GM21526 (cell line): ENCODE results near the gene EPX.

Experiments
- ATAC-seq: cut with Tn5 transposase; IDR thresholded peaks from one replicate; pipeline ENCODE4 v1.9.1; 2021; ENCODE audit warnings: moderate library complexity; ENCODE audit not compliant: unreplicated experiment, low FRiP score

Gene EPX

DNA sequence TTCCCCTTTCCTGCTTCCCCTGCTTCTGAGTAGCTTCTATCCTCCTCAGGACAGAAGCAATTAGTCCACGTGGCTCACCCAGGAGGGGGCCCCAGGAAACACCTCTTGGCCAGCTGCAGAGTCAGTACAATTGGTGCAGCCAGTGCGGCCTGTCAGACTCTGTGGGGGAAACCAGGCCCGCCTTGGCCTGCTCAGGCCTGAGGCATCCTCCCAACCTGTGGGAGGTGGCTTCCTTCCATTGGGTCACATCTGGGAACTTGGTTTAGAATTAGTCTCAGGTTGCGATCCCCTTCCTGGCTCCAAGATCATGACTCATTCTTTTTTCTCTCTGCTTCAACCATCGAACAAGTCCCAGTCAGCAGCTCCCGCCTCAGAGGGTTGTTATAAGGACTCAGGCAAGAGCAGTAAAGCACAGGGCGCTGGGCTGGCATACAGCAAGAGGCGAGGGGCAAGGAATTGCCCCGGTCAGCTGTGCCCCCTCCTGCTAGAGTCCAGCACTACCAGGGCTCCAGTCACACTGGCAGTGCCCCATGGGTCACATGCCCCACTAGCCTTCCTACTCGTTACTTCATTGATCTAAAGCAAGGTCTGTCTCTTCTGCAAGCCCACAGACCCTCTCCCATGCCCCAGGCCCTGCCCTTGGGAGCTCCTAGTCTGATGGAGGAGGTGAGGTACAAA, 8.1 kb upstream of the EPX start:
- no peak for ATAC-seq

DNA sequence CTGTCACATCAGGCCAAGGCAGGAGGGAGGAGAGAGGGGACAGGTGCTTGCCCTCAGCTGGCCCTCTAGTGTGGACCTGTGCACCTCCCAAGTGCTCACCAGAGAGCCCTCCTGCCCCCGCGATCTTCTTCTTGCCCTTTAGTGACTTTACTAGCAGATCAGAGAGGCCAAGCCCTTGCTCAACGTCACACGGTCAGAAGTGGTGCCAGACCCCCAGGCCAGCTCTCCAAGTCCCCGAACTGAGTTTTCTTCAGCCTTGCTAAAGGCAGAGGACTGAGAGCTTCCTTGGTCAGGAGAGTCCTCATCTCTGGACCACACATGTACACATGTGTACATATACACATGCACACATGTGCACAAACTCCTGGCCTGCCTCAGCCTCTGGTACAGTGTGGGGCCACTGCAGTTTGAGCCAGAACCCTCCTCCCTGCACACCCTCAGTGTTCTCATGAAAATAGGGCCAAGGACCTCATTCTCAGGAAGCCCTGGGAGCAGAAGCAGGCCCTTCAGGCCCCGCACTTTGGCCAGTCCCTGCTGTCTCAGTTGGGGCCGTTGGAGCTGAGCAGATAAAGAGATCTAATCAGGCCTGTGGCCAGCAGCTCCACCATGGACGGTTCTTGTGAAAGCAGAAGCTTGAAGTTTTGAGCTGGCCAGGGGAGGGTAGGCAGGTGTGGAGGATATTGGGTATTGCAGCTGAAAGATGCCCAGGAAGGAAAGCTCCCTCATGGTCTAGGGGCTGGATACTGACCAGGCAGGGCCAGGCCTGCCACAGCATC, 7.4 kb upstream of the EPX start:
- no peak for ATAC-seq

DNA sequence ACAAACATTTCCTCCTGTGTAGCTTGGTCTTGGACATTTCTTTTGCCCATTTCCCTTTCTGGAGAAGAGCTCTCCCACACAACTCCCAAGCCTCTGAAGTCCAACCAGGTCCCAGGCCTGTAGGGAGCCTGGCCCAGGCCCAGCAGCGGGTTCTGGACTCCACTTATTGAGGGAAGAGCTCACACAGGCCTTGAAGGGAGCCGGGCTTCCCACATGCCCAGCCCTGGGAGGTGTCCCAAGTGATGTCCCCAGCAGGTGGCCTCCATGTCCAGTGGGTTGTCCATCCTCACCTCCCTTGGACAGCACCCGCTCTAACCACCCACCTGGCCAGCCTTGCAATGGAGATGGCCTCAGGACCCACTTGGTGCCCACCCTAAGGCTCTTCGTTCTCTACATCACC, 5.9 kb upstream of the EPX start:
- no peak for ATAC-seq

DNA sequence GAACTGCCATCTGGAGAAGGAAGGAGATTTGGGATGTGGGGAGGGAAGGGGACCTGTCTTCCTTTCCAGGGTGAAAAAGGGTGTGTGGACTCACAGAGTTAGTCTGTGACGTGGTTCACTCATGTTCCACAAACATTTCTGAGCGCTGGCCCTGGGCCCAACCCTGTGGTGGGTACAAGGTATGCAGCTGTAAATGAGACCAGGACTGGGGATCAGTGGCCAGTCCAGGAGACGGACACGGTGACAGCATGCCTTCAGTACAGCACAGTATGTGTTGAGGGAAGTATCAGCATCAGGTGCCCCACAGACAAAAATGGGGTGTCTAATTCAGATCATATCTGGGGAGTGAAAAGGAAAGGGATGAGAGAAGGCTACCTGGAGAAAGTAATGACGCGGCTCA, 5.5 kb upstream of the EPX start:
- no peak for ATAC-seq

DNA sequence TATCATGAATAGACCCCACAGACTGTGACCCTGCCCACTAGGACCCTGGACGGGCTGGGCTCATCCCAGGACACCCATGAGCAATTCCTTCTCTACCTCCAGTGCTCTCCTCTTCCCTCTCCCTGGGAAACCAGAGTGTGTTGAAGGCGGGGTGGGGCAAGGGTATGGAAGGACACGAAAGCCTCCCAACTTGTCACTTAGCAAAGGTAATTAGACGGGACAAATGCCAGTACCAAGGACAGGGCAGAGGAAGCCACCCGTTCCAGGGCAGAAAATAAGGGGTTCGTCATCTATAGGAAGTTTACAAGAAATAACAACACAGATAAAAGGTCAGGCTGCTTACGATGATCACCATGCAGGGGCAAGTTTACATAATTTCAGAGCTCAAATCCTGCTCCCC, 4.9 kb upstream of the EPX start:
- no peak for ATAC-seq

DNA sequence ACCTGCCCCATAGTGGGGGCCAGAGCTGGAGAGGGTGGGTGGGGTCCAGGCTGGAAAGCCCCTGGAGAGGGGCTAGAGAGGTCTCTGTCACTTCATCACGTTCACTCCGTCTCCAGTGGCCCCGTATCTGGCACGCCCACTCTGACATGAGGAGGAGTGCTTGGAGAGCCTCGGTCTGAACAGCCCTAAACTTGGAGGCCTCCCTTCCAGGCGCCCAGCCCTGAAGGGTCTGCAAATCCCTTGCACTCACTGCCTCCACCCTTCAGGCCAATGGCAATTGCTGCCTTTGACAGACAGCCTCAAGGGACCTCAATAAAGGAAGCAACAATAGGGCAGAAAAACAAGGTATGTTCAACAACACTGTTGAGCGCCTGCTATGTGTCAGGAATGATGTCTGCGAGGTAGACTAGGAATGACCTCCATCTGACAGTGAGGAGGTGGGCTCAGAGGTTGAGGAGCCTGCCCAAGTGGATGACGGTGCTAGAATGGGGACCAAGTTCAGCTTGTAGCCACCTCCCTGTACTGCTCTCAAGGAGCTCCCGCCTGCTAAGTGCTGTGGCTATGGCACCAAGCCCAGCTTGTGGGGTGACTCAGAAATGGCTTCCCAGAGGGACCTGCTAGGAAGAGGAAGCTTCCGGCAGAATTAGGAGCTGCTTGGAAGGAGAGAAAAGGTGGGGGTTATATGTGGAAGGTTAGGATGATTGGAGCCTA, 2.9 kb upstream of the EPX start:
- no peak for ATAC-seq

DNA sequence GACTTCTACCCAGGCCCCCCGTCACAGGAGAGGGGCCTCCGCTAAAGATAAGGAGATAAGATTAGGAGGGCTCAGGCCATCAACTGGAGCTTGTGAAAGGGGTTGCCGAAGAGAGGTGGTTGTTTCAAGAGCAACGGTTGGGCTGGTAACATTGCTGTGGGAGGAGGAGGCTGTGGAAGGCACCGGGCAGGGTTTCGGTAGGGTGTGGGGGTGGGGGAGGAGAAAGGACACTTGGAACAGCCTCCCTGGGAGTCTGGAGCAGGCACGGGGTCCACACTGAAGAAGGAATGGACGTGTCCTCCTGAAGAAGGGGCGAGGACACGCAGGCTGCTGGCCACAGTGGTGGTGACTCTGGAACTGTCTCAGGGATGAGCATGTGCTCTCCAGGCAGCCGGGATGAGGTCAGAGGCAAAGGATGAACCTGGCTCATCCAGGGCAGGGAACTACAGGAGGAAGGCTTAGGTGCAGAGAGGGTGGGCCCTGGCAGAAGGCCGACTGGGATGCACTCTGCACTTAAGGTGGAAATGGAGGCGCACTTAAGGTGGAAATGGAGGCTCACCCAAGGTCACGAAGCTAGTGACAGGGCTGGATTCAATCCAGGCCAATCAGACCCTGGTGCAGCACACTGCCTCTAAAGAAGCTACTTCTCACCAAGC, 1.2 kb upstream of the EPX start:
- no peak for ATAC-seq

DNA sequence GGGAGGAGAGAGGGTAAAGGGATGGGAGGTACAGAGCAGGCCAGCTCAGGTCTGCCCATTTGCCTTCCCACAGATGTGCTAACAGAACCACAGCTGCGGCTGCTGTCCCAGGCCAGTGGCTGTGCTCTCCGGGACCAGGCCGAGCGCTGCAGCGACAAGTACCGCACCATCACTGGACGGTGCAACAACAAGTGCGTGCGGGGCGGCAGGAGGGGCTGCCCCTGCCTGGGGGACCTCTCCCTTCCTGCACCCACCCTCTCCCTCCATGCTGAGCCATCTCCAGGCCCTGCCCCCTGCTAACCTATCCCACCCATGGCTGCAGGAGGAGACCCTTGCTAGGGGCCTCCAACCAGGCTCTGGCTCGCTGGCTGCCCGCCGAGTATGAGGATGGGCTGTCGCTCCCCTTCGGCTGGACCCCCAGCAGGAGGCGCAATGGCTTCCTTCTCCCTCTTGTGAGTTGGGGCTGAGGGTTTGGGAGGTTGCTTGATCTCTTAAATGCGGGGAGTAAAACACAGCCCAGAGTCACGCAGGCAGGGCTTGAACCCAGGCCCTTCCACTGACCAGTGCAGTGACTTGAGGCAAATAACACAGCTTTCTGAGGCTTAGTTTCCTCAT, 1.2 kb downstream of the EPX start:
- ATAC-seq: no peak

DNA sequence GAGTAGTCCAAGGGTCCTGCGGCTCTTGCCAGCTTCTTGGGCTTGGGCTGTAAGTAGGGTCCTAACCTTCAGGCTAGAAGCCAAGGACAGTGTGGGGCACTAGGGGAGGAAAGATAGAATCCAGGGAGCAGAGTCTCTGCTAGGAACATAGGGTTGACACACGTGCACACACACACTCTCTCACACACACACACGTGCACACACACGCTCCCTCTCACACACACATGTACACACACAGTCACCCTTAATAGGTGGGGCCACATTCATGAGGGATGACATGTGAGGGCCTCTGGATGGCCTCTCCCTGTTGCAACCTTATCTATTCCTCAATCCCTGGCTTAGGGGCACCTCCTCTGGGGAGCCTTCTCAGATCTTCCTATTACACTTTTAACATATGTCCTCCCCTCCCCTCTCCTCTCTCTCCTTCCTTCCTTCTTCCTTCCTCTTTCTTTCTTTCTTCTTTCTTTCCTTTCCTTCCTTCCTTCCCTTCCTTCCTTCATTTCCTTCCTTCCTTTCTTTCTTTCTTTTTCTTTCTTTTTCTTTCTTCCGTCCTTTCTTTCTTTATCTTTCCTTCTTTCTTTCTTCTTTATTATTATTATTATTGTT, 3.1 kb downstream of the EPX start:
- no peak for ATAC-seq

DNA sequence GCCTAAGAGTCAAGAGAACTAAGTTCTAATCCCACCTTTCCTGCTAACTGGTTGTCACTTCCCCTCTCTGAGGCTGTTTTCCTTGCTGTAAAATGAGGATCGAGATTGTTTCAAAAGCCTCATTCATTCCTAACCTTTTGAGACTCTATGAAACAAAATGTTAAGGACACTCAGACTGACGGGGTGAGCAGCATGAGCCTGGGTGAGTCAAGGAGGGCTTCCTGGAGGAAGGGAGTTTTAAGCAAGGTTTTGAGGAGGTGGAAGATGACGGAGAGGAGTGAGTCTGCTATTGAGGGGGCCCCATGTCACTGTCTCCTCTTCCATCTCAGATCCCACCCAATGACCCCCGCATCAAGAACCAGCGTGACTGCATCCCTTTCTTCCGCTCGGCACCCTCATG, 4.1 kb downstream of the EPX start:
- no peak for ATAC-seq

DNA sequence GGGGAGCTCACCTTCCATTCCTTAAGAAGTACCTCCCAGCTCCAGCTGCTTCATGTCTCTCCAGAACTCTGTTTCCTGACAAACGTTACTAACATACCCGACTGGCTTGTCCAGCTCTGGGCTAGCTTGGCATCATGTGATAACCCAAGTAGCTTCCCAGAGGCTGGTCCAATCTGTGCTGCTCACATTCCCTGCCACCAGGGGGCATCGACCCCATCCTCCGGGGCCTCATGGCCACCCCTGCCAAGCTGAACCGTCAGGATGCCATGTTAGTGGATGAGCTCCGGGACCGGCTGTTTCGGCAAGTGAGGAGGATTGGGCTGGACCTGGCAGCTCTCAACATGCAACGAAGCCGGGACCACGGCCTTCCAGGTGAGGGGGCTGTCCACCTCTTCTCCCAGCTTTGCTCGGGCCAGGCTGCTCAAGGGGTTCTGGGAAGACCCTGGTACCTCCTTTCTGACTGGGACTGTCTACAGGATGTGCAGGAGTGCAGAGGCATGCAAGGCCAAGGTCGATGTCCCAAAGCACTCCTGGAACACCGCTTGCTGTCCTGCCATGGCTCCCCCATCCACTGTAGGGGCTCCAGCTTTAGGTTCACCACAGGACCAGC, 7.6 kb downstream of the EPX start:
- no peak for ATAC-seq

DNA sequence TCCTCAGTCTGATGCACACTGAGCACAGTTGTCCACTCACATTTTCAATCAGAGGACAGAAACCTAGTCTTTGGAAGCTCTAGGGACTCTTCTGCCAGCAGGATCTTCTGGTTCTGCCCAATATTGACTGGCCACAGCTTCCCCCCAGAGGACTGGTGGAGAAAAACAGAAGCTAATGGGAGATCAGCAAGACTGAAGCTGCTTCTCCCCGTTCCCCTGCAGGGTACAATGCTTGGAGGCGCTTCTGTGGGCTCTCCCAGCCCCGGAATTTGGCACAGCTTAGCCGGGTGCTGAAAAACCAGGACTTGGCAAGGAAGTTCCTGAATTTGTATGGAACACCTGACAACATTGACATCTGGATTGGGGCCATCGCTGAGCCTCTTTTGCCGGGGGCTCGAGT, 10.3 kb downstream of the EPX start:
- no peak for ATAC-seq

DNA sequence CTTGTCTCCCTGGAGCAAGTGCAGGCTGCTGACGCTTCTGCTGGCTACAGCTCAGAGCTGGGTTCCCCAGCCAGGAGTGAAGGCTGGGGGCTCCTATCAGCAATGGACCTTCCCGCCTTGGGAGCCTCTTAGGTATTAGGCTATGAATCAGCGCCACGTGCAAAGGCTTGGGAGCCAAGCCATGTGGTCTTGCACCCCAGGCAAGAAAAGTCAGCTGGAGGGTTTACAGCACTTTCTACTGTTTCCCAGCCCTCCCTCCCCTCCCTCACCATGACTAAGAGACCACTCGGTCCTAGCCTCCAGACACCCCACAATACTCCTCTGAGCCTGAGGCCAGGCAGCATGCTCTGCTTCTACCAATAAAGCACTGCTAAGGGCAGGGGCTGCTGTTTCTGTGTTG, 12.3 kb downstream of the EPX start:
- no peak for ATAC-seq

DNA sequence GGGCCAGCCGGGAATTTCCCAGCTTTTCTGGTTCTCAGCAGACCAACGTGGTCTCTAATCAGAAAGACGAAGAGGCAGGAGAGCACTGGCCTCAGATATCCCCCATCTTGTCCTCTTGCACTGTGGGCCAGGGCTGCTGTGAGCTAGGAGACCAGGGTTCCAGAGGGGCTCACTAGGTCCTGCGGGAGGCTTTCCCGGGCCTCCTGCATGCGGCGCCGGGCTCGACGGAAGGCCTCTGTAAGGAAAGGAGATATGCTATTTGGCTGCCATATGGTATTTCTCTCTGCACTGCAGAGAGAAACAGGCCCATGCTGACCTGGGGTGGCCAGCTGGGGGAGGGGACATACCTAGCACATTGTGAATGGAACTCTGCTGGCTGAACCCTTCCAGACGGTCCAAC, 13.4 kb downstream of the EPX start:
- ATAC-seq: no peak

DNA sequence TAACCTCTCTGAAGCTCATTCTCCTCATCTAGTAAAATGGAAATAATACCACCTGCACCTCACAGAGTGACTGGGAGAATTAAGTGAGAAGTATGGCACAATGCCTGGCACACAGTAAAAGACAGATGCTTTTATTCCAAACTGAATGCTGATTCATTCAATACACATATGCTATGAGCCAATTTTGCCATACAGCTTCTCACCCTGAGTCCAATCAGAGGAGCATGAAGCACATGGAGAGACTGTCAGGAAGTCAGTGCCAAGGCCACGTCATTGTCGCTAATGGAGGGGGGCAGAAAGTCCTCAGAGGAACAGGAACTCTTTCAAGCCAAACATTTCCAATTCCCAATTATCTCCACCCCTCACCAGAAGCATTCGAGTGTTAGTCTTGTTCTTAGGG, 14.9 kb downstream of the EPX start:
- ATAC-seq: no peak

DNA sequence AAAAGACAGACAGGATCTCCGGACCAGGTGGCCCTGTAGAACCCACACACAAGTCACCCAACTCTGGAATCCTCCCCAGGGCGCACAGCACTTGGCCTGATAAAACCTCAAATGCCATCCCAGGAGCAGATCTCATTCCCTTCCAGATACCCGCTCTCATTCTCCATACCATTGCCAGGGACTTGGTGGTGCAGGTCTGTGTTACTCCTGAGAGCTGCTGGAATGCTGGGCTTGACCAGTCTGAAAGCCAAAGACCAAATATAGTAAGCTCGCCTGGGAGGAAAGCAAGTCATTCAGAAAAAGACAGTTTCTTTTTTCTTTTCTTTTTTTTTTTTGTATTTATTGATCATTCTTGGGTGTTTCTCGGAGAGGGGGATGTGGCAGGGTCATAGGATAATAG, 15.8 kb downstream of the EPX start:
- ATAC-seq: no peak

DNA sequence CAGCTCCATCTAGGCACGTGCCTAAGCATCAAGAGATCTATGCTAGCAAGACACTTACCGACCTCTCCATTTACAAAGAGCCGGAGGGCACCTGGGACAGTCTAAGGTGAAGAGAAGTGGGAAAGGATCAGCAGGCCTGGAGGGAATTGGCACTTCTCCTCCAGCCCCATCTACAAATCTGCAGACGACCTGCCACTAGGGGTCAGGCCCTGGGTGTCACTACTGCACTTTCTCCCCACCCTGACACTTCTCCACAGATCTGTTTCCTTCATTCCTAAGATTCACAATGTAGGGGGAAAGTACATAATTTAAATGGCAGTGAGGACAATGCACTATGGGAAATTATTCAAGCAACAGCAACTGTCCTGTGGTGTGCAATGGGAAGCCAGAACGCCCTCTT, 18.4 kb downstream of the EPX start:
- no peak for ATAC-seq

DNA sequence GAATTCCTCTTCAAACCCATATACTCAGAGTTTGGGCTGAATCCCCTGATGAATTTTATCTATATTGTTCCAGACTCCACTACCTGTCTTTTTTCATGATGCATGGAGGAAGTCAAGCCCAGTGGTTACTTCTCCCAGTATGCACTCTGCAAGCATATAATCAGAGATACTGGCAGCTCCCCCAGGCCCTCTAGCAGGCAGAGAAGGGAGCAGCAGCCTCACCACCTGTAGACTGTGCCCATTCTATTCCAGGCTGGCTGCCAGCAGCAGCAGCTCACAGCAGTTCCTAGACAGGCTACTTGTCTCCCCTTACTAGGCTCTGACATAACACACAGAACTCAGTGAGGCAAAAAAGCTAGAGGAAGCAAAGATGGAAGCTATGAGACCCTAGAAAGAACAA, 23.2 kb downstream of the EPX start:
- ATAC-seq: no peak

DNA sequence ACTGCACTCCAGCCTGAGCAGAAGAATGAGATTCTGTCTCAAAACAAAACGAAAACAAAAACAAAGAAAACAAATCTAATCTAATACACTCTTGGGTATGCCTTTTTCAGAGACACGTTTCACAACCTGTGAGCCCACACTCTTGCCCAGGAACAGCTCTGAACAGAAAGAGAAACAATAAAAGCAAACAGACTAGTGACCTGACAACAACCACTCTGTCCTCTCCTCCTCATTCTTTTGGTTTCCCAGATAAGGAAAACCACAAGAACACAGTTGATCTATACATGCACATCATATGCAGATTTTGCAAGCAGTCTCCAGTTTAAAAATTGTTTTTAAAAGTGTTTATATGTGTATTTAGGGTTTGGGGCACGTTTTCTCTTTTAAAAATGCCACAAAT, 25.2 kb downstream of the EPX start:
- no peak for ATAC-seq
